RPMI8226 (cell line): ENCODE data around the gene CNOT11.

Experiments used
- DNase-seq: peaks from one replicate; pipeline ENCODE4 v3.0.0-alpha.2; 2015

CNOT11 gene

GRCh38 chr2:101282980-101283379, 30.3 kb downstream of the CNOT11 start:
- DNase-seq: no peak

DNA sequence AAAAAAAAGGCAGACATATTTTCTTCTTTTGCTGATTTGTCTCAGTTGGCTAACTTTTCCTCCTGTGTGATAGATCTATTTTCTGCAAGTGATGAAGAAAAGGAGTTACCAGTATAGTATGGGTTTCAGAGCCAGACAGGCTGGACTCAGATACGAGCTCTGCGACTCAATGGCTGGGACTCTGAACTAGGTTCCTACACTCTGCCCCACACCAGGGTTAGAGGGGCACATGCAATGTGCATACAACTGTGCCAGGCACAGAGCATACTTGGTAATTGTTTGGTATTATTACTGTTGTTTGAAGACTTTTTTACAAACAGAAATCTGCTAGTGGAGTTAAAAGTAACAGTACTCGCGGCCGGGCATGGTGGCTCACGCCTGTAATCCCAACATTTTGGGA, 34.0 kb downstream of the CNOT11 start:
- no peak for DNase-seq

DNA sequence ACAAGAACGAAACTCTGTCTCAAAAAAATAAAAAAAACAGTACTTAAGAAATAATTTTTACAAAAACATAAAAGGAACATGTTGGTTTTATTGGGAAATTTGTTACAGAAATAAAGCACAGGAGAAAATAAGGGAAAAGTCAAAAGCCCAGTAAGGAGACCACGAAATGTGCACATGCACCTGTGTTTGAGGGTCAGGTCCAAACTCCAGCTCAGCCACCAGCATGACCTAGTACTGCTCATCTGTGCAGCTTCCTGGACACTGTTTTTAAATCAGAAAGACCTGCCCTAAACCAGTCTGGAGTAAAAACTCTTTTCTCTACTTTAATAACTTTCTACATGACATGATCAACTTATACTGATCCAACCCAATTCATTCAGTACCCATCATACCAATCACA, 34.6 kb downstream of the CNOT11 start:
- DNase-seq: no peak

DNA sequence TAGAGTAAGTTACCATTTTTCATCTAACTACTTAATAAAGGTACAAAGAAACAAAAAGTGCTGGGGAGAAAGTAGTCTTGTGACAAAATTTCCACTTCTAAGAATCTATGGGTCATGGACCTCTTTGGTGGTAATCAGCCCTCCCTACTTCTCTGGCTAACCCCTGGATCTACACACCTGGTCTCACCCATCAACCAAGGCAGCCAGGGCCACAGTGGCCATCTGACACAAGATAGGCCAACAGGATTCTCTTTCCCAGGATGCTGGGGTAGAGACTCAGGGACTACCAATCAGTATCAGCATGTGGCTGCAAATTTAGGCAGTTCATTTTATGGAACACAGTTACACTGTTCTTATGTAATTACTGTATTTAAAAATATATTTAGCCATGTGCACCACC, 38.0 kb downstream of the CNOT11 start:
- DNase-seq: no peak

- no peak for DNase-seq
Measured at GRCh38 chr2:101291973-101292372, 39.3 kb downstream of the CNOT11 start.

GRCh38 chr2:101293544-101293943, 40.9 kb downstream of the CNOT11 start:
- DNase-seq: no peak

DNA sequence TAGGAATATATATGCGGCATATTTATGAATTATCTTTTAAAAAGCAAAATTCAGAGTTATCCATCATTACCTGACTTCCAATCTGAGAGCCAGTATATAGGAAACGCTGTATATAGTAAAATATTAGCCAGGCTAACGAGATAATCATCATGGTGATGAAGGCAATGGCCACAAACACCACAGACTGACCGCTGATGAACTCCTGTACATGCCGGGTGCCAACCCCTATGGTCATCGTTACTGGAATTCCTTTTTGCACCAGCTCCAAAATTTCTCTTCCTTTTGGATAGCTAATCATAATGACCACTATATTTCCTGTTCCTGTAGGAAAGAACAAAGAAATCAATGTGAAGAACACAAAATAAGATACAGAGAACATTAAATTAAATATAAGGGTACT, 42.2 kb downstream of the CNOT11 start:
- no peak for DNase-seq

DNA sequence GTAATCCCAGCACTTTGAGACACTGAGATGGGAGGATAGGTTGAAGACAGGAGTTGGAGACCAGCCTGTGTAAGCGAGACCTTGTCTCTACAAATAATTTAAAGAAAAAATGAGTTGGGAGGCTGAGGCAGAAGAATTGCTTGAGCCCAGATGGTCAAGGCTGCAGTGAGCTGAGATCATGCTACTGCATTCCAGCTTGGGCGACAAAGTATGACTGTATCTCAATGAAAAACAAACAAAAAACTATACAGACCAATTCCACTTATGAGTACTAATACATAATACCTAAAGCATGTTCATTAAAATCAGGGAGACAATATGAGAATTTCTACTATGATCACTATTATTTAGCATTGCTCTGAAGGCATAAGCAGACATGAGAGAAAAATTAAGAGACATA, 43.2 kb downstream of the CNOT11 start:
- DNase-seq: no peak

DNA sequence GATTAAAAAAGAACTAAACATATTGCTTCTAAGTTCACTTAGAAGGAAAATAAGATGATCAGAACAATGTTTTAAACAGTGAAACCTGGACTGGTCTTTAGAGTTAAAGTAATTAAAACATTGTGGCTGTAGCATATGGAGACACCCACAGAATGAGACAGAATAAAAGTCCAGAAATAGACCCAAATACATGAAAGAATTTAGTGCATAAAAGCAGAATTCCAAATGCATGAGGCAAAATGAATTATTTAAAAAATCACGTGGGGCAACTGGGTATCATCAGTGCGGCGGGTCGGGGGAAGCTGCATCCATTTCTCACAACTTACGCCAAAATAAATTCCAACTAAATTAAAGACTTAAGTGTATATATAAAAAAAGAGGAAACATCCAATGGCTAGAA, 43.7 kb downstream of the CNOT11 start:
- DNase-seq: no peak

GRCh38 chr2:101297383-101297782, 44.7 kb downstream of the CNOT11 start:
- DNase-seq: no peak

DNA sequence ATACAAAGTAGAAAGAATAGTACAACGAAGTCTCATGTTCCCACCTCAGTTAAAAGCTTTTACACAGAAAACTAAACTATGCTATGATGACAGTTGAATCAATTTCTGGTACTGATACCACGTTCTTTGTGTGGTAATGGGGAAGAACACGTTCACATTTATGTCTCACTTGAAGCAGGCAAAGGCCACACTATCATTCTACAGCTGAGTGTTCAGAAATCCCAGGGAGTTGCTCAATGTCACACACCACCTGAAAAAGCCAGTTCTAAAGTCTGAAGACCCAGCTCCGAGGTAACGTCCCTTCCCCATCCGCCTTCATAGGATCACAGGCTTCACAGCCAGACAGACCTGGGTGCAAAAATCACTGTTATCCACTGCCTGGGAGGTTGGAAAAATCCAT, 46.9 kb downstream of the CNOT11 start:
- no peak for DNase-seq

GRCh38 chr2:101300164-101300563, 47.5 kb downstream of the CNOT11 start:
- DNase-seq: no peak

- DNase-seq: no peak
Measured at GRCh38 chr2:101300836-101301235, 48.1 kb downstream of the CNOT11 start.

- no peak for DNase-seq
Measured at GRCh38 chr2:101302016-101302415, 49.3 kb downstream of the CNOT11 start.

DNA sequence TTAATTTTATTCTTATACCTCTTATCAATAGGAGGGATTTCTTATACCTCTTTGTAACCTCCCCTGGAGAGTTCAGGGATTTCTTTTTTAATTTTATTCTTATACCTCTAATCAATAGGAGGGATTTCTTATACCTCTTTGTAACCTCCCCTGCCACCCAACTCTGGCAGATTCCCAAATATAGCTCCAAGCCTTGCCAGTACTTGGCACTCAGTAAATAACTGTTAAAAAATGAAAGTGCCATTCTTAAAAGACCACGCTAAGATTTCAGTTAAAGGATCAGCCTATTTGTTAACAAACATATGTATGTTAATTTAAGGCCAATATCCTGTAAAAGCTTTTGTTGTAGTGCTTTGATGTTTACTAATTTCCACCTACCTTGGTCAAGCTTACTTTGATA, 51.0 kb downstream of the CNOT11 start:
- DNase-seq: no peak

- DNase-seq: no peak
Measured at GRCh38 chr2:101305035-101305434, 52.3 kb downstream of the CNOT11 start.

- no peak for DNase-seq
Measured at GRCh38 chr2:101305492-101306078, 52.9 kb downstream of the CNOT11 start.

DNA sequence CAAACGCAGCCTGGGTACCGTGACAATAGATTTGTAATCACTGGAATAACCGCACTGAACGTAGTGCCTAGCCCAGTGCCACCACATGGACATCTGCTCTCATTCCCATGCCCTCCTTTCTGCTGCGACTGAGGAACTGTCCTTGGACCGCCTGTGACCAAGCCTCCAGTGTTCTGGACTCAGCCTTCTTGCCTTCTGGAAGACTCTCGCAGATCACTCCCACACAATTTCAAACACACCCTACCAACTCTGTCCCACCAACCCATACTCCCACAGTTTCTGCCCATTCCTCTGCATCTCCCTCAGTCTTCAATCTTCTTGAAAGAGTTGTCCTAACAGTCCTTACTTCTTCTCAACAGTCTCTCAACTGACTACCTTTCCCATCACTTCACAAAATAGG, 53.7 kb downstream of the CNOT11 start:
- DNase-seq: no peak

- DNase-seq: no peak
Measured at GRCh38 chr2:101307503-101307902, 54.8 kb downstream of the CNOT11 start.

- DNase-seq: peak; percentile 26
Measured at GRCh38 chr2:101307950-101308431, 55.3 kb downstream of the CNOT11 start.

- DNase-seq: peak; percentile 97
Measured at GRCh38 chr2:101308432-101309210, 55.9 kb downstream of the CNOT11 start, which contains the start of gene RNF149. Gene RNF149, minus strand, starts transcription at chr2:101308701. Its CDS starts 113 bp downstream, at chr2:101308588.

- DNase-seq: no peak
Measured at GRCh38 chr2:101310090-101310833, 57.6 kb downstream of the CNOT11 start.

DNA sequence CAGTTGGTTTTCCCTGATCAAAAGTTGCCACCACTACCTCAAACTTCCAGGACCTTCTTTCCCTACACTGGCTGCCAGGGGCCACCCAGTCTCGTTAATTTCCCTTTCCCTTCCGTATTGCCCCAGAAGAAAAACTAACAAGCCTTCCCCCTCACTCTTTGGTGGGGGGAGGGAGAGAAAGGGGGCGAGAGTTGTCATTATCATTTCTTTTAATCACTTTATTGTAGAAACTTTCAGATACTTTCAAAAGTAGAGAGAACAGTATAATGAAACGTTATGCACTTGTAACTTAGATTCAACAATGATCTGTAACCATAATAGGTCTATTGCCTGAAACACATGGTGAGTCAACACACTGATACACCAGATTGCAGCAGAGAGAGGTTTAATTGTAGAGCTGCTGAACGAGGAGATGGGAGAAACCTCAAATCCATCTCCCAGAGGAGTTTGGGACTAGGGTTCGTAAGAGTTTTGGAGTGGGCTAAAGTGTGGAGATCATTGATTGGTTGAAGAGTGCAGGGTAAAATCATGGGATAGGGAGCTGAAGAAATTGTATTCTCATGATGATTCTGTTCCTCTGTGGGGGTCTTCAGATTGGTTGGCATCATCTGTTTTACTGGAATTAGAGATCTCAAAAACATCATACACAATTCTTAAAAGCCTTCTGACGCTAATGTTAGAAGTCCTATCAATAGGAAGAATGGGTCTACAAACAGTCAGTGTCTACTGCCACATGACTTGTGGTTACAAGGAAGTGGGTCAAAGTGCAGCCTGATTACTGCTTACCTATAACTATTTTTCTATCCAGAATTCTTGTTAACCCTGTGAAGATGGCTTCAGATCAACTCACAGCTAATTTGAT, 58.4 kb downstream of the CNOT11 start:
- peak; percentile 23 for DNase-seq
